HG02798 (cell line): Measurements from ENCODE around the gene RBM10.
A peak's percentile ranks its signal among the peaks of the same experiment; 100 is the strongest.

Source experiments
- ATAC-seq: cut with Tn5 transposase; IDR thresholded peaks from one replicate; pipeline ENCODE4 v1.9.1; 2021; ENCODE audit warnings: mild to moderate bottlenecking; ENCODE audit not compliant: unreplicated experiment, poor library complexity

Gene RBM10

GRCh38 chrX:47230136-47230868, 85.3 kb downstream of the RBM10 start:
- no peak for ATAC-seq

GRCh38 chrX:47231167-47231566, 86.1 kb downstream of the RBM10 start:
- ATAC-seq = no peak

- ATAC-seq = no peak
Measured at GRCh38 chrX:47232197-47232802, 87.3 kb downstream of the RBM10 start.

GRCh38 chrX:47232803-47233332, 87.8 kb downstream of the RBM10 start, which contains the start of gene USP11:
Gene USP11 (plus strand): TSS chrX:47233009. CDS start chrX:47233044, 35 bp downstream.
- ATAC-seq = peak; percentile 25

DNA sequence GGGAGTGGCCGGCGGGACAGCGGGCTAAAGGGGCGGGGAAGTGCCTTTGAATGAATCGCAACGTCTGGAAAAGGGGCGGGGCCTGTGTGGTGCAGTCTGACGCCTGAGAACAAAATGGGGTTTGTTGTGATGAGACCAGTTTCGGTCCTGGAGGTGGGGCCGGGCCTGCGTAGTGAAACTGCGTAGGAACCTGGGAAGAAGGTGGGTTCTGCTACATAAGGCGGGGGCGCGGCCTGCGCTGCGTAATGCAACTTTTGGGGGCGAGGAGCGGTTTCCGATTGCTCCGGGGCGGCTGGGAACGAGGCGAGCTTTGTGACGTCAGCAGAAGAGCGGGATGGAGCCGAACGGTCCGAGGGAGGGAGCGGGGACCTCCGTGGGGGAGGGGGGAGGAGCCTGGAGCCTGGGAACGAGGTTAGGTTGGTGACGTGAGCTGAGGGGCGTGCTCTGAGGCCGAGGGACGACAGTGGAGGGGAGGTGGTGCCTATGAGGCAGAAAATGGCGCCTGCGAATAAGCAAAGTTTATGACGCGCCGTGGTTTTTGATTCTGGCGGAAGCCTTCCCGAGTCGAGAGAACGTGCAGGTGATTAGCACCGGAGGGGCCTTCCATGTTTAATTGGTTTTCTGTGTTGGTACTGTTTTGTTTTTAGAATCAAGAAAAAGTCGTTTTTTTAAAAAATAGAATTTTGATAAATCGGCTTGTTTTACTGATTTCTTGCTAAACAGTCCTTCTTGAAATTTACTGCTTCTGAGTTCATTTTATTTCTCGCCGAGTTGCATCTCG, 88.5 kb downstream of the RBM10 start:
- peak; percentile 89 for ATAC-seq

GRCh38 chrX:47234583-47234982, 89.6 kb downstream of the RBM10 start:
- no peak for ATAC-seq

DNA sequence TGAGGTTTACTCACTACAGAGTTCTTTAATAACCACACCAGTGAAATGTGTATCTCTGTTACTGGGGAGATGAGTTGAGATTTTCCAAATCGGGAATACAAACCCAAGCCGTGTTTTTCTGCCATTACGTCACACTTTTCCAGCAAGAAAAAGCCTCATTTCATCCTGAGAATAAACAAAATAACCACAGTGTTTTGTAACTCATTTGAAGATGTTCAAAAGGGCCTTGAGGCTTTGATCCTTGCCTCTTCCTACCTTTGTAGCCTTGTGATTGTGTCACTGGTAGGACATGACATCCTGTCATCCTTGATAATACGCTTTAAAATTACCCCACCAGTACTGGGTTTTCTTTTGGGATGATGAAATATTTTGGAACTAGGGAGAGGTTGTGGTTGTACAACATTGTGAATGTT, 90.7 kb downstream of the RBM10 start:
- no peak for ATAC-seq
